ENCODE measurements around the gene CDH23.

DNA sequence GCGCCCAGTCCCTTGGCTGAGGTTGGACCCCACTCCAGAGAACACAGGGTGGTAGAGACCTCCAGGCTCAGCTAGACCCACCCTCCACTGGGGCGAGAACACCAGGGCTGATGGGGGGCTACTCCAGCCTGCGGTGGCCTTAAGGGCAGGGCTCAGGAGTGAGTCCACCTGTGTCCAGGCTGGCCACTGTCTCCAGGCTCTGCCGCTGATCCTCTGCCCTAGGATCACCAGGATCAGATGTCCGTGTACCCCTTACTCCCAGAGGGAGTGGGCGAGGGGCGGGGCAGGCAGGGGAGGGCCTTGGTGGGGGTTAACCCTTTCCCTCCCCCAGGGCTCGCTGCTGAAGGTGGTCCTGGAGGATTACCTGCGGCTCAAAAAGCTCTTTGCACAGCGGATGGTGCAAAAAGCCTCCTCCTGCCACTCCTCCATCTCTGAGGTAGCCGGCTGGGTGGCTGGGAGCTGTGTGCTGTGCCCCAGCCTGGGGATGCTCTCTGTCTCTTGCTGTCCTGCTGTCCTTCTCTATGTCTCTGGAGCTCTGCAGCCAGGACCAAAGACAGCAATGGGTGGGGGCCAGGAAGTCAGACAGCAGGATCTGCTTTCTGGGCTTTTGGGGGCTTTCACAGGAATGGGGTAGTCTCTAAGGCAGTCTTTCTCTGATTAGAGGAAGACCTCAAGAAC lies 416.3 kb downstream of the CDH23 start:
- no peak for TF ChIP-seq POLR2A (IDR thresholded peaks at IDR 0.05)
- TF ChIP-seq, protein P1, sequence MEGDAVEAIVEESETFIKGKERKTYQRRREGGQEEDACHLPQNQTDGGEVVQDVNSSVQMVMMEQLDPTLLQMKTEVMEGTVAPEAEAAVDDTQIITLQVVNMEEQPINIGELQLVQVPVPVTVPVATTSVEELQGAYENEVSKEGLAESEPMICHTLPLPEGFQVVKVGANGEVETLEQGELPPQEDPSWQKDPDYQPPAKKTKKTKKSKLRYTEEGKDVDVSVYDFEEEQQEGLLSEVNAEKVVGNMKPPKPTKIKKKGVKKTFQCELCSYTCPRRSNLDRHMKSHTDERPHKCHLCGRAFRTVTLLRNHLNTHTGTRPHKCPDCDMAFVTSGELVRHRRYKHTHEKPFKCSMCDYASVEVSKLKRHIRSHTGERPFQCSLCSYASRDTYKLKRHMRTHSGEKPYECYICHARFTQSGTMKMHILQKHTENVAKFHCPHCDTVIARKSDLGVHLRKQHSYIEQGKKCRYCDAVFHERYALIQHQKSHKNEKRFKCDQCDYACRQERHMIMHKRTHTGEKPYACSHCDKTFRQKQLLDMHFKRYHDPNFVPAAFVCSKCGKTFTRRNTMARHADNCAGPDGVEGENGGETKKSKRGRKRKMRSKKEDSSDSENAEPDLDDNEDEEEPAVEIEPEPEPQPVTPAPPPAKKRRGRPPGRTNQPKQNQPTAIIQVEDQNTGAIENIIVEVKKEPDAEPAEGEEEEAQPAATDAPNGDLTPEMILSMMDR (IDR thresholded peaks at IDR 0.05), result no peak

Measured in uterus (tissue), 2 donors.